K562 (cell line): ENCODE results near the gene SH3BGRL3. TPM values are rescaled to one million over a fixed set of nuclear protein-coding genes. Genes with fewer than 3 reads are reported as not detected.
A peak's percentile ranks its signal among the peaks of the same experiment; 100 is the strongest.

Experiments used
- EP400 ChIP-seq: fragments of 450-650 bp; IDR thresholded peaks from 2 replicates; pipeline ENCODE4 v1.6.1; 2017; ENCODE audit warnings: antibody characterized with exemption, mild to moderate bottlenecking, moderate library complexity
- FIP1L1 ChIP-seq: fragments of 200-400 bp; formaldehyde crosslinking; IDR thresholded peaks from 2 replicates; pipeline ENCODE4 v1.6.1; 2018; ENCODE audit warnings: mild to moderate bottlenecking, low read depth, low read length; ENCODE audit not compliant: poor library complexity, severe bottlenecking
- MAFG ChIP-seq: fragments of 450-650 bp; conservative IDR thresholded peaks from 2 replicates; pipeline ENCODE4 v1.6.1; 2016; ENCODE audit warnings: missing genetic modification characterization, missing compliant biosample characterization
- MIER1 ChIP-seq: fragments of 450-650 bp; IDR thresholded peaks from 2 replicates; pipeline ENCODE4 v1.6.1; 2016; ENCODE audit warnings: antibody characterized with exemption, mild to moderate bottlenecking, low read depth
- PML ChIP-seq: IDR thresholded peaks from 2 replicates; pipeline ENCODE4 v1.6.1; 2012; ENCODE audit warnings: low read length, inconsistent platforms
- POU5F1 ChIP-seq: fragments of 150-350 bp; IDR thresholded peaks from 2 replicates; pipeline ENCODE4 v1.6.1; 2014; ENCODE audit warnings: borderline replicate concordance, low read length, low read depth, mild to moderate bottlenecking; ENCODE audit not compliant: partially characterized antibody
- RBM14 ChIP-seq: fragments of 200-400 bp; formaldehyde crosslinking; IDR thresholded peaks from 2 replicates; pipeline ENCODE4 v1.6.1; 2018; ENCODE audit warnings: low read depth, mild to moderate bottlenecking, low read length, moderate library complexity, borderline replicate concordance; ENCODE audit not compliant: insufficient read depth
- RBM22 ChIP-seq: fragments of 200-400 bp; formaldehyde crosslinking; IDR thresholded peaks from 2 replicates; pipeline ENCODE4 v1.6.1; 2018; ENCODE audit warnings: low read length, low read depth; ENCODE audit not compliant: poor library complexity, severe bottlenecking
- RBM39 ChIP-seq: fragments of 200-400 bp; formaldehyde crosslinking; optimal IDR thresholded peaks from 2 replicates; pipeline ENCODE3; 2018; ENCODE audit warnings: low read depth, low read length
- SMARCA4 ChIP-seq: fragments of 450-650 bp; IDR thresholded peaks from 2 replicates; pipeline ENCODE4 v1.6.1; 2016
- SMARCC2 ChIP-seq: fragments of 450-650 bp; IDR thresholded peaks from 2 replicates; pipeline ENCODE4 v1.6.1; 2017; ENCODE audit warnings: antibody characterized with exemption, moderate library complexity, mild to moderate bottlenecking, low read depth
- SMARCE1 ChIP-seq: fragments of 450-650 bp; IDR thresholded peaks from 2 replicates; pipeline ENCODE4 v1.7.1; 2016; ENCODE audit warnings: mild to moderate bottlenecking
- TCF3 ChIP-seq: sonication (generic); formaldehyde crosslinking; IDR thresholded peaks from 2 replicates; pipeline ENCODE4 v1.4.0; 2020; ENCODE audit warnings: mild to moderate bottlenecking, missing genetic modification reagents
- THAP7 ChIP-seq: fragments of 250-450 bp; sonication (Bioruptor Pico); IDR thresholded peaks from 2 replicates; pipeline ENCODE4 v1.5.0; 2021
- TRIM24 ChIP-seq, 2 experiments: fragments of 450-650 bp; IDR thresholded peaks; 2 replicates each; pipeline ENCODE4 v1.6.1; 2016
- U2AF1 ChIP-seq: fragments of 200-400 bp; formaldehyde crosslinking; optimal IDR thresholded peaks from 2 replicates; pipeline ENCODE3; 2017; ENCODE audit warnings: mild to moderate bottlenecking, low read depth, low read length, moderate library complexity
- YY1 ChIP-seq, 3 experiments: IDR thresholded peaks; 2 replicates each; pipeline ENCODE4 v1.6.1; 2011; ENCODE audit warnings: low read length in 2 of 3, mild to moderate bottlenecking in 2 of 3, moderate library complexity in 2 of 3, borderline replicate concordance in 1 of 3, control low read depth in 1 of 3, low read depth in 1 of 3; ENCODE audit not compliant: insufficient read depth in 3 of 3, insufficient replicate concordance in 2 of 3, control insufficient read depth in 1 of 3, insufficient read length in 1 of 3; ENCODE audit errors: extremely low read depth in 1 of 3
- ZNF347 ChIP-seq: fragments of 450-650 bp; formaldehyde crosslinking; IDR thresholded peaks from 2 replicates; pipeline ENCODE4 v1.4.0; 2020; ENCODE audit warnings: low read depth, mild to moderate bottlenecking, moderate library complexity
- ZNF398 ChIP-seq: fragments of 250-450 bp; sonication (Bioruptor Pico); IDR thresholded peaks from 2 replicates; pipeline ENCODE4 v1.8.0; 2021; ENCODE audit warnings: moderate library complexity, mild to moderate bottlenecking, inconsistent platforms
- polyA plus RNA-seq, 8 experiments: library from polyadenylated mRNA; depleted of rRNA in 4 of 8; stranded (reverse) in 5 of 8; unstranded in 3 of 8; fragments of >200 nt; fragmentation: Nextera tagmentation in 2 of 8; fragmentation: Illumina TruSeq in 1 of 8; extraction: Ambion mirVana in 2 of 8; extraction: Trizol in 1 of 8; gene quantifications; 2 replicates each; pipeline versions ENCODE4 v1.2.1 to v1.2.3, GENCODE V29; 2011 to 2014; ENCODE audit warnings: inconsistent platforms in 1 of 8, missing spikeins in 1 of 8
- total RNA-seq, 7 experiments: library from RNA; depleted of rRNA in 6 of 7; stranded (reverse); fragments of >200 nt in 6 of 7; fragmentation: Illumina TruSeq in 2 of 7; extraction: Trizol in 2 of 7; gene quantifications; 2 replicates each; pipeline versions ENCODE4 v1.2.1 to v1.2.3, GENCODE V29; 2011 to 2021; ENCODE audit warnings: low replicate concordance in 1 of 7
- TF ChIP-seq, protein P1 (sequence below): fragments of 200-400 bp; formaldehyde crosslinking; IDR thresholded peaks from 2 replicates; pipeline ENCODE4 v1.6.1; 2017; ENCODE audit warnings: mild to moderate bottlenecking, low read depth, low read length, moderate library complexity

Gene SH3BGRL3
- total and polyA plus RNA-seq, 9 of the 15 experiments (the other 6 are each of a cell fraction or from before 2014, with no cell fraction given), result 30.3 to 140 (median 54.2) TPM

DNA sequence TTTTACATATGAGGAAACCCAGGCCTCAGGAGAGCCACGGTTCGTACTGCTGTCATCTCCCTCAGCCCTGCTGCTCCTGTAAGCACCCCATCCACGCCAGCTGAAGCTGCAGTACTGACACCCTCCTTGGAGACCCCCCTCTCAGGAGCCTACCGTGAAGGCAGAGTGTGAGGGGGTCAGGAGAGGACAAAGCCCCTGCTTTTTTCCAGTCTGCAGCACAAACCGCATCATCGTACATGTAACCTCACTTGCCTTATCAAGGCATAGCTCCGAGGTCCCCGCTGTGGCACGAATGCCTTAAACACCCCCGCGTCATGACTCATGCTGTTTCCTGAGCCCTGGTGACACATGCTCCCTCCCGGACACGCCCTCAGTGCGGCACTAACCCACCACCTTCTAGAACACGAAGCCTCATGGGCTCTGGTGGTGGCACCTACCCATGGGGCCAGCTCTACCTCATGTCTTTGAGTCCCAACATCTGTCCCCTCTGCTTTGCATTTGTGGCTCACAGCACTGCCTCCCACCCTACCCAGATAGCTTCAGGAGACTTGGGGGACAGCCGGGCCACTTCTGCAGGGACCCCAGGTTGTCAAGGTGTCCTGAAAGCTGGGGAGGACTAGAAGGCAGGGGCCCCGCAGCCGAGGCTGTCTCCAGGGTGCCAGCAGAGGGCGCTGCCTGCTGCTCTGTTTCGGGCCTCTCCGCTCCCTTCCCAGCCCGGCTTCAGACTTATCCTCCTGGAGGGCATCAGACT is 4.9 kb downstream of the SH3BGRL3 start (continued):
- TF ChIP-seq SMARCE1 (peak; percentile 99), SMARCC2 (peak; percentile 96), ZNF398 (CRISPR knock-in tag) (no peak), MAFG (tag) (peak; percentile 77), RBM22 (no peak), FIP1L1 (no peak), EP400 (peak; percentile 86), MIER1 (no peak), YY1 (IDR thresholded peaks at IDR 0.05; ENCODE audit: borderline replicate concordance in 1 of 3, control insufficient read depth in 1 of 3, extremely low read depth in 1 of 3, insufficient read depth in 3 of 3, insufficient read length in 1 of 3, insufficient replicate concordance in 2 of 3, low read depth in 1 of 3, low read length in 2 of 3) (no peak), PML (peak; percentile 69), TRIM24 (IDR thresholded peaks at IDR 0.05) (peak; percentile 54 to 85; a peak in 3 of 4 replicates), THAP7 (CRISPR knock-in tag) (no peak), TCF3 (peak; percentile 83), RBM39 (no peak), POU5F1 (no peak), RBM14 (no peak), ZNF347 (CRISPR knock-in tag) (no peak), U2AF1 (no peak), SMARCA4 (peak; percentile 99)
- TF ChIP-seq, protein P1, sequence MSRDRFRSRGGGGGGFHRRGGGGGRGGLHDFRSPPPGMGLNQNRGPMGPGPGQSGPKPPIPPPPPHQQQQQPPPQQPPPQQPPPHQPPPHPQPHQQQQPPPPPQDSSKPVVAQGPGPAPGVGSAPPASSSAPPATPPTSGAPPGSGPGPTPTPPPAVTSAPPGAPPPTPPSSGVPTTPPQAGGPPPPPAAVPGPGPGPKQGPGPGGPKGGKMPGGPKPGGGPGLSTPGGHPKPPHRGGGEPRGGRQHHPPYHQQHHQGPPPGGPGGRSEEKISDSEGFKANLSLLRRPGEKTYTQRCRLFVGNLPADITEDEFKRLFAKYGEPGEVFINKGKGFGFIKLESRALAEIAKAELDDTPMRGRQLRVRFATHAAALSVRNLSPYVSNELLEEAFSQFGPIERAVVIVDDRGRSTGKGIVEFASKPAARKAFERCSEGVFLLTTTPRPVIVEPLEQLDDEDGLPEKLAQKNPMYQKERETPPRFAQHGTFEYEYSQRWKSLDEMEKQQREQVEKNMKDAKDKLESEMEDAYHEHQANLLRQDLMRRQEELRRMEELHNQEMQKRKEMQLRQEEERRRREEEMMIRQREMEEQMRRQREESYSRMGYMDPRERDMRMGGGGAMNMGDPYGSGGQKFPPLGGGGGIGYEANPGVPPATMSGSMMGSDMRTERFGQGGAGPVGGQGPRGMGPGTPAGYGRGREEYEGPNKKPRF, result no peak
